GM13976 (cell line): ENCODE data around the gene TAOK3.

Source experiments
- DNase-seq: peaks from one replicate; pipeline ENCODE4 v3.0.0; 2012; ENCODE audit warnings: low spot score
- CTCF ChIP-seq: IDR thresholded peaks from 2 replicates; pipeline ENCODE4 v1.5.1; 2012; ENCODE audit warnings: borderline replicate concordance, mild to moderate bottlenecking; ENCODE audit not compliant: insufficient read depth; ENCODE audit errors: extremely low read depth, missing control alignments, control extremely low read depth
- in situ Hi-C: fragments of 300-500 bp; cut with MboI; formaldehyde crosslinking; loops from one replicate; pipeline ENCODE4 v1.12.0; 2022; ENCODE audit warnings: low sequenced_read_pairs, mixed read lengths, inconsistent platforms; ENCODE audit not compliant: unreplicated experiment

TAOK3 gene

GRCh38 chr12:118377021-118377883, 4.5 kb upstream of the TAOK3 start:
- DNase-seq: peak; percentile 36
- in situ Hi-C loops: loop anchor here (10.0 kb wide), 1 partner anchor 502 kb away; no protein-coding TSS in a partner anchor
- no peak for TF ChIP-seq CTCF

- in situ Hi-C loops: loop anchor here (10.0 kb wide), 1 partner anchor 502 kb away; no protein-coding TSS in a partner anchor
- peak; percentile 96 for TF ChIP-seq CTCF
Measured at GRCh38 chr12:118376089-118377020, 3.6 kb upstream of the TAOK3 start, which contains the start of gene SUDS3. Gene SUDS3, plus strand, starts transcription at chr12:118376555. Its CDS starts 137 bp downstream, at chr12:118376692.

GRCh38 chr12:118375348-118375747, 2.6 kb upstream of the TAOK3 start:
- TF ChIP-seq CTCF: no peak
- in situ Hi-C loops: loop anchor here (10.0 kb wide), 1 partner anchor 501 kb away; no protein-coding TSS in a partner anchor
- DNase-seq: no peak

More at GRCh38 chr12:118376089-118377020, 3.6 kb upstream of the TAOK3 start, which contains the start of gene SUDS3:
- DNase-seq: peak; percentile 88

- no peak for TF ChIP-seq CTCF
- in situ Hi-C loops: loop anchor here (5.0 to 10.0 kb wide), 2 partner anchors 193 to 500 kb away; no protein-coding TSS in a partner anchor
Measured at GRCh38 chr12:118374909-118375308, 2.2 kb upstream of the TAOK3 start.

GRCh38 chr12:118374126-118374725, 1.5 kb upstream of the TAOK3 start:
- in situ Hi-C loops: loop anchor here (5.0 to 10.0 kb wide), 2 partner anchors 192 to 499 kb away; no protein-coding TSS in a partner anchor
- no peak for TF ChIP-seq CTCF
- DNase-seq: no peak

More at GRCh38 chr12:118374909-118375308, 2.2 kb upstream of the TAOK3 start:
- DNase-seq: no peak
